SU-DHL-6 (cell line): ENCODE measurements around the gene TMPRSS13.
A peak's percentile ranks its signal among the peaks of the same experiment; 100 is the strongest.
"Not testable (repeated sequence)": the region's sequence is repeated elsewhere in the genome, so short reads cannot be mapped to it uniquely, and the experiment has no call there.

Source experiments
- H2AFZ ChIP-seq: fragments of 200-600 bp; sonication (generic); 2 replicates; pipeline ENCODE4 v1.6.1; 2014; ENCODE audit warnings: low read depth, mild to moderate bottlenecking, moderate library complexity, mixed read lengths, antibody characterized with exemption, low read length; ENCODE audit not compliant: severe bottlenecking
- H3F3A ChIP-seq: fragments of 200-600 bp; shearing (Covaris generic); 2 replicates; pipeline ENCODE4 v1.6.0; 2016; ENCODE audit warnings: antibody characterized with exemption, mild to moderate bottlenecking; ENCODE audit not compliant: insufficient read depth
- H3K27ac ChIP-seq: fragments of 200-600 bp; sonication (generic); 2 replicates; pipeline ENCODE4 v1.5.1; 2016; ENCODE audit warnings: low read depth, mild to moderate bottlenecking, low read length, moderate library complexity, mixed read lengths
- H3K27me3 ChIP-seq: fragments of 200-600 bp; sonication (generic), shearing (Covaris generic); 2 replicates; pipeline ENCODE4 v1.6.0; 2014; ENCODE audit warnings: mild to moderate bottlenecking, low read length
- H3K36me3 ChIP-seq: fragments of 200-600 bp; sonication (generic); 2 replicates; pipeline ENCODE4 v1.6.1; 2014; ENCODE audit warnings: mild to moderate bottlenecking, low read length, mixed read lengths
- H3K4me2 ChIP-seq: fragments of 300-600, 200-600 bp; shearing (Covaris generic), sonication (generic); 2 replicates; pipeline ENCODE4 v1.6.0; 2014; ENCODE audit warnings: low read length, low read depth, mild to moderate bottlenecking; ENCODE audit not compliant: poor library complexity, severe bottlenecking
- H3K4me3 ChIP-seq: fragments of 200-600 bp; sonication (generic); 2 replicates; pipeline ENCODE4 v1.5.1; 2014; ENCODE audit warnings: antibody characterized with exemption, low read length, mild to moderate bottlenecking, mixed read lengths; ENCODE audit not compliant: insufficient read depth, poor library complexity, severe bottlenecking
- H3K79me2 ChIP-seq: fragments of 200-600 bp; sonication (generic); 2 replicates; pipeline ENCODE4 v1.6.1; 2014; ENCODE audit warnings: mild to moderate bottlenecking, low read length, moderate library complexity; ENCODE audit not compliant: insufficient read depth
- H3K9ac ChIP-seq: fragments of 200-600 bp; sonication (generic); 2 replicates; pipeline ENCODE4 v1.7.0; 2014; ENCODE audit warnings: mild to moderate bottlenecking, low read length
- H3K9me2 ChIP-seq: fragments of 200-600 bp; sonication (generic); replicated peaks from 2 replicates; pipeline ENCODE4 v1.6.1; 2014; ENCODE audit warnings: low read length; ENCODE audit not compliant: insufficient read depth
- H3K9me3 ChIP-seq: fragments of 200-600 bp; sonication (generic); 2 replicates; pipeline ENCODE4 v1.6.1; 2014; ENCODE audit warnings: low read length, mixed read lengths; ENCODE audit not compliant: insufficient read depth
- H4K20me1 ChIP-seq: fragments of 200-600 bp; sonication (generic); 2 replicates; pipeline ENCODE4 v1.6.1; 2014; ENCODE audit warnings: low read depth, mild to moderate bottlenecking, antibody characterized with exemption, low read length, moderate library complexity, mixed read lengths
- EZH2phosphoT487 ChIP-seq: fragments of 200-600 bp; sonication (generic), shearing (Covaris generic); conservative IDR thresholded peaks from 2 replicates; pipeline ENCODE4 v1.6.1; 2018; ENCODE audit warnings: mild to moderate bottlenecking, antibody characterized with exemption, low read length, moderate library complexity, mixed read lengths
- TF ChIP-seq, protein P1 (sequence below): fragments of 200-600 bp; sonication (generic); IDR thresholded peaks from one replicate; pipeline ENCODE4 v1.5.1; 2017; ENCODE audit warnings: antibody characterized with exemption, mild to moderate bottlenecking, low read length, moderate library complexity; ENCODE audit not compliant: insufficient read depth, poor library complexity, severe bottlenecking

Gene TMPRSS13

DNA sequence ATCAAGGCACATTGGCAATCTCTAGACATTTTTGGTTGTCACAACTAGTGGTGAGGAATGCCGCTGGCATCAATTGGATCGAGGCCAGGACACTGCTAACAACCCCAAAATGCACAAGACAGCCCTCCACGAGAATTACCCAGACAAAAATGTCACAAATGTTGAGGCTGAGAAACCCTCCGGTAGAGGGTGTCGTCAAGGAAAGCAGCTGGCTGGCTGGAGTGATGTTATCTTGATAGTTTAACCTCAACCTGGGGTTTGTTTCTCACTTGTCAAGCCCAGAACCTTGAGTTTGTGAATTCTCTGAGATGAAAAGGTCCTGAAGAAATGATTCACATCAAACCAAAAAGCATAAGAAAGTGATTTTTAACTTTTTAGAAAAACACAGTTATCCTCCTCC is 21.1 kb upstream of the TMPRSS13 start:
- H3K4me3 ChIP-seq: no peak overlapping the region
- no peaks in the 10 kb centered on the region for H3K27me3 ChIP-seq
- peak overlapping the region; percentile 34 for H3K9ac ChIP-seq
- no peaks in the 10 kb centered on the region for H3K9me3 ChIP-seq
- H3K4me2 ChIP-seq: peak overlapping the region; percentile 48
- H3K27ac ChIP-seq: peak overlapping the region; percentile 80
- no peaks in the 10 kb centered on the region for H3K79me2 ChIP-seq
- no peaks in the 10 kb centered on the region for H3K9me2 ChIP-seq
- no peak overlapping the region for H2AFZ ChIP-seq
- H3F3A ChIP-seq: peaks cover 8% of the 10 kb centered on the region; the same call in 1 of the 2 replicates
- H4K20me1 ChIP-seq: no peaks in the 10 kb centered on the region
- no peak for TF ChIP-seq EZH2phosphoT487
- TF ChIP-seq, protein P1, sequence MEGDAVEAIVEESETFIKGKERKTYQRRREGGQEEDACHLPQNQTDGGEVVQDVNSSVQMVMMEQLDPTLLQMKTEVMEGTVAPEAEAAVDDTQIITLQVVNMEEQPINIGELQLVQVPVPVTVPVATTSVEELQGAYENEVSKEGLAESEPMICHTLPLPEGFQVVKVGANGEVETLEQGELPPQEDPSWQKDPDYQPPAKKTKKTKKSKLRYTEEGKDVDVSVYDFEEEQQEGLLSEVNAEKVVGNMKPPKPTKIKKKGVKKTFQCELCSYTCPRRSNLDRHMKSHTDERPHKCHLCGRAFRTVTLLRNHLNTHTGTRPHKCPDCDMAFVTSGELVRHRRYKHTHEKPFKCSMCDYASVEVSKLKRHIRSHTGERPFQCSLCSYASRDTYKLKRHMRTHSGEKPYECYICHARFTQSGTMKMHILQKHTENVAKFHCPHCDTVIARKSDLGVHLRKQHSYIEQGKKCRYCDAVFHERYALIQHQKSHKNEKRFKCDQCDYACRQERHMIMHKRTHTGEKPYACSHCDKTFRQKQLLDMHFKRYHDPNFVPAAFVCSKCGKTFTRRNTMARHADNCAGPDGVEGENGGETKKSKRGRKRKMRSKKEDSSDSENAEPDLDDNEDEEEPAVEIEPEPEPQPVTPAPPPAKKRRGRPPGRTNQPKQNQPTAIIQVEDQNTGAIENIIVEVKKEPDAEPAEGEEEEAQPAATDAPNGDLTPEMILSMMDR: peak; percentile 36
- H3K36me3 ChIP-seq: no peaks in the 10 kb centered on the region

- H3K4me2 ChIP-seq: no peak overlapping the region
- no peaks in the 10 kb centered on the region for H3K27me3 ChIP-seq
- H3K79me2 ChIP-seq: no peaks in the 10 kb centered on the region
- TF ChIP-seq, protein P1: no peak
- TF ChIP-seq EZH2phosphoT487: no peak
- no peaks in the 10 kb centered on the region for H3K9me2 ChIP-seq
- no peak overlapping the region for H3K27ac ChIP-seq
- no peak overlapping the region for H3K4me3 ChIP-seq
- no peaks in the 10 kb centered on the region for H3K36me3 ChIP-seq
- no peak overlapping the region for H2AFZ ChIP-seq
- peaks cover 8% of the 10 kb centered on the region; the same call in 1 of the 2 replicates for H3F3A ChIP-seq
- H3K9me3 ChIP-seq: no peaks in the 10 kb centered on the region
- no peak overlapping the region for H3K9ac ChIP-seq
- no peaks in the 10 kb centered on the region for H4K20me1 ChIP-seq
Measured at GRCh38 chr11:117949062-117949461, 19.9 kb upstream of the TMPRSS13 start.

DNA sequence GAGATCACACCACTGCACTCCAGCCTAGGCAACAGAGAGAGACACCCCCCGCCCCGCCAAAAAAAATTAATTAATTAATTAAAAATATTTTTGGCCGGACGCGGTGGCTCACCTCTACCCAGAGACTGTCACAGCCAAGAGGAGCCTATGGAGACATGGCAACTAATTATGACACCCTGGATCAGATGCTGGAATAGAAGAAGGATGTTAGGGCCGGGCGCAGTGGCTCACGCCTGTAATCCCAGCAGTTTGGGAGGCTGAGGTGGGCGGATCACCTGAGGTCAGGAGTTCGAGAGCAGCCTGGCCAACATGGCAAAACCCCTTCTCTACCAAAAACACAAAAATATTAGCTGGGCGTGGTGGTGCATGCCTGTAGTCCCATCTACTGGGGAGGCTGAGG is 19.3 kb upstream of the TMPRSS13 start:
- H3K9me3 ChIP-seq, H3K27ac ChIP-seq, H3K36me3 ChIP-seq, H3K79me2 ChIP-seq, H3F3A ChIP-seq, H3K4me3 ChIP-seq, H3K9ac ChIP-seq, H3K4me2 ChIP-seq, H4K20me1 ChIP-seq, H3K9me2 ChIP-seq, H3K27me3 ChIP-seq, H2AFZ ChIP-seq: not testable (repeated sequence)

- not testable (repeated sequence) for H3K27me3 ChIP-seq, H3F3A ChIP-seq, H2AFZ ChIP-seq, H3K9ac ChIP-seq, H4K20me1 ChIP-seq, H3K4me2 ChIP-seq, H3K36me3 ChIP-seq, H3K9me3 ChIP-seq, H3K9me2 ChIP-seq, H3K27ac ChIP-seq, H3K4me3 ChIP-seq, H3K79me2 ChIP-seq
Measured at GRCh38 chr11:117947751-117948150, 18.5 kb upstream of the TMPRSS13 start.
